PFSK-1 (cell line): ENCODE measurements around the gene MPO.

Experiments
- FOXP2 ChIP-seq: optimal IDR thresholded peaks from 2 replicates; pipeline ENCODE3; 2011; ENCODE audit warnings: borderline replicate concordance, control low read depth, inconsistent platforms; ENCODE audit not compliant: insufficient read depth; ENCODE audit errors: extremely low read length, extremely low read depth
- POLR2AphosphoS5 ChIP-seq: IDR thresholded peaks from 2 replicates; pipeline ENCODE4 v1.6.1; 2012; ENCODE audit warnings: low read depth, mild to moderate bottlenecking, control low read depth, low read length, moderate library complexity
- REST ChIP-seq, 2 experiments: IDR thresholded peaks; 2 replicates each; pipeline versions ENCODE4 v1.6.1 to v1.8.0; 2011 to 2012; ENCODE audit warnings: low read depth in 2 of 2, low read length in 2 of 2, control low read depth in 1 of 2, inconsistent platforms in 1 of 2, mild to moderate bottlenecking in 1 of 2, moderate library complexity in 1 of 2; ENCODE audit not compliant: insufficient read depth in 1 of 2
- SIN3A ChIP-seq: IDR thresholded peaks from 2 replicates; pipeline ENCODE4 v1.6.1; 2012; ENCODE audit warnings: mild to moderate bottlenecking, low read length, moderate library complexity, borderline replicate concordance; ENCODE audit not compliant: insufficient read depth
- TAF1 ChIP-seq: IDR thresholded peaks from 2 replicates; pipeline ENCODE4 v1.6.1; 2012; ENCODE audit warnings: low read length, control low read depth, borderline replicate concordance; ENCODE audit not compliant: insufficient read depth

MPO gene

GRCh38 chr17:58279016-58279711, 1.6 kb downstream of the MPO start:
- TF ChIP-seq REST (IDR thresholded peaks at IDR 0.05; ENCODE audit: insufficient read depth in 1 of 2, low read depth in 2 of 2, low read length in 2 of 2) (no peak), SIN3A (no peak), TAF1 (no peak), POLR2AphosphoS5 (no peak), FOXP2 (no peak)

- TF ChIP-seq TAF1 (no peak), SIN3A (no peak), FOXP2 (no peak), REST (IDR thresholded peaks at IDR 0.05; ENCODE audit: insufficient read depth in 1 of 2, low read depth in 2 of 2, low read length in 2 of 2) (no peak), POLR2AphosphoS5 (no peak)
Measured at GRCh38 chr17:58278661-58279015, 2.1 kb downstream of the MPO start.

GRCh38 chr17:58277802-58278595, 2.7 kb downstream of the MPO start:
- TF ChIP-seq SIN3A (no peak), REST (IDR thresholded peaks at IDR 0.05; ENCODE audit: insufficient read depth in 1 of 2, low read depth in 2 of 2, low read length in 2 of 2) (no peak), FOXP2 (no peak), POLR2AphosphoS5 (no peak)

GRCh38 chr17:58277107-58277801, 3.5 kb downstream of the MPO start:
- no peak for TF ChIP-seq POLR2AphosphoS5
- TF ChIP-seq TAF1, result no peak
- no peak for TF ChIP-seq REST (IDR thresholded peaks at IDR 0.05; ENCODE audit: insufficient read depth in 1 of 2, low read depth in 2 of 2, low read length in 2 of 2)
- TF ChIP-seq FOXP2, result no peak
- no peak for TF ChIP-seq SIN3A
